Retina (tissue), 1 donor: ENCODE data around the gene GALNT17.

Experiments
- DNase-seq: peaks from one replicate; pipeline ENCODE4 v3.0.0-alpha.2; 2016

GALNT17 gene

GRCh38 chr7:71132127-71132376 lies at the start of gene GALNT17:
GALNT17 (plus strand) TSS chr7:71132144.
- no peak for DNase-seq

- no peak for DNase-seq
Observed at GRCh38 chr7:71095266-71095860, 36.6 kb upstream of the GALNT17 start.

DNA sequence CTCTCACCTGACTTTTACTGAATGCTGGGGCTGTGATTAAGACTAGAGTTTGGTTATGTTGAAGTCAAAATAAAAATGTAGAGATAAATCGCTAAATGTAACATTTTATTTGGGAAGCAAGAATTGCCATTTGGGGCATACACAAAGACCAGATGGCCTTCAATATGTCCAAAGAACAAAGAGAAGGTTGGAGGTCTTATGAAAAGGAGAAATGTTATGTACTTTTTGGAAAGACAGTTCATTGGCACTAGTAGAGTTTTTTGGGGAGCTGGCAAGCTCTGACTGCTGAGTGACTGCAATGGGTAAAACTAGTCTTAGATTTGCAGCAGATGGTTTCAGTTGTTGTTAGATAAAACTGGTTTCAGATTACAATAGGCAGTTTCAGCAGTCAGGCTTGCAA lies 35.6 kb upstream of the GALNT17 start:
- no peak for DNase-seq

GRCh38 chr7:71106226-71106625 lies 25.7 kb upstream of the GALNT17 start:
- no peak for DNase-seq

- no peak for DNase-seq
Observed at GRCh38 chr7:71112436-71112835, 19.5 kb upstream of the GALNT17 start.

DNA sequence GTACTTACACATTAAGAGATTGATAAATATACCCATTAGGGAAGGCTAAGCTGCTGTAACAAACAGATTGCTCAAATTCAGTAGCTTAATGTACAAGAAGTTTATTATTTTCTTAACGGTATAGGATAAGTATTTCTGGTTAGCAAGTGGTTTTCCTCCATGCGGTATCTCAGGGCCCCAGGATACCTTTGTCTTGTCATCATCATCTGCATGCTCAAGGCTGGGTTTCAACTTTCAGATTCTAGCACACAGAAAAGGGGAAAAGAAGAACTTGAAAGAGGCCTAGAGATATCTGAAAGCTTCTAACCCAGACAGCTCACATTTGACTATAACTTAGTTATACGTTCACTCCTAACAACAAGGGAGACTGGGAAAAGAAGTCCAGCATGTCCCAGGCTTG lies 11.8 kb upstream of the GALNT17 start:
- DNase-seq, result no peak

DNA sequence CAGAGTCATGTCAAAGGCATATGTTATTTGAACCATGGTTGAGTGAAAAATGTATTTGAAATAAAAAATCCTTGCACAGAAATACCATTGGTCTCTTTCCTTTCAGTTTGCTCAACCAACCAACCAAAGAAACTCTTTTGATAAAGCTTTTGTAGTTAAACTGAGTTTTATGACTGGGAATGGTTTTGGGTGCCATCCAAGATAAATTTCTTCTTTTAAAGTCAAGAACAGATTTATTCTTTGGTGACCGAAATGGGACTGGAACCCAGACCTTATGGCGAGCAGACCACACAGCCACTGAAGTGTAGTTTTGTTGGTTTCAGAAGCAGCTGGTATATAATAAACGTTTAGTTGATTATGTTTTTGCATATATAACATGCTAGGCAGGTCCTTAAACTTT lies 2.8 kb upstream of the GALNT17 start:
- no peak for DNase-seq

GRCh38 chr7:71130031-71130679 lies 1.8 kb upstream of the GALNT17 start:
- DNase-seq, result no peak

GRCh38 chr7:71131256-71132126 lies 453 bp upstream of the GALNT17 start:
- DNase-seq, result peak; percentile 90

DNA sequence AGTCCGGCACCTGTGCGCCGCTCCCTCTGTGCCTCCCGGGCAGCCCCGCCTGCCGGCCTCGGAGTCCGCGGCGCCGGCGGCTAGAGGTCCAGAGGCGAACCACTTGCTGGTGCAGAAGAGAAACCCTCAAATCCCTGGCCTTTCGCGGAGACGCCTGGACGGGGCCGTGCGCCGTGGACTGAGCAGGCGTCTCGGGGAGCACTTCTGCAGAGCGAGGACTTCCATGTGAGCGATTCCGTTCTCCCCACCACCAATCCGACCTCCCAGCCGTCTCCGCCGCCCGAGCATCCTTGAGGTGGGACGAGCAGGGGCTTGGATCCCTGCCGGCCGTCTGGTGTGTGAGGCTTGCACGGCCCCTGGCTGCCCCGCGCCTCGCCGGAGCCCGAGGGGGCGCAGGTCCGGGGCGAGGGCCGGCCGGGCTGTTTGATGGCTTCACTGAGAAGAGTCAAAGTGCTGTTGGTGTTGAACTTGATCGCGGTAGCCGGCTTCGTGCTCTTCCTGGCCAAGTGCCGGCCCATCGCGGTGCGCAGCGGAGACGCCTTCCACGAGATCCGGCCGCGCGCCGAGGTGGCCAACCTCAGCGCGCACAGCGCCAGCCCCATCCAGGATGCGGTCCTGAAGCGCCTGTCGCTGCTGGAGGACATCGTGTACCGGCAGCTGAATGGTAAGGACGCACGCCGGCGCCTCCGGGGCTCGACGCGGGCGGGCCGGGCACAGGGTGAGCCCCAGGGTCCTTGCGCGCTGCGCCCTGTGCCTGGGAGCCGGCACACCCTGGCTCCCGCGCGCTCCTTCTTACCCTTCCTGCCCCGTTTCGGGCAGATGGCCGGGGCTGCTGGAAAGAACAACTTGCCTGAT lies 660 bp downstream of the GALNT17 start:
- DNase-seq, result peak; percentile 82

- no peak for DNase-seq
Observed at GRCh38 chr7:71133232-71133622, 1.3 kb downstream of the GALNT17 start.

DNA sequence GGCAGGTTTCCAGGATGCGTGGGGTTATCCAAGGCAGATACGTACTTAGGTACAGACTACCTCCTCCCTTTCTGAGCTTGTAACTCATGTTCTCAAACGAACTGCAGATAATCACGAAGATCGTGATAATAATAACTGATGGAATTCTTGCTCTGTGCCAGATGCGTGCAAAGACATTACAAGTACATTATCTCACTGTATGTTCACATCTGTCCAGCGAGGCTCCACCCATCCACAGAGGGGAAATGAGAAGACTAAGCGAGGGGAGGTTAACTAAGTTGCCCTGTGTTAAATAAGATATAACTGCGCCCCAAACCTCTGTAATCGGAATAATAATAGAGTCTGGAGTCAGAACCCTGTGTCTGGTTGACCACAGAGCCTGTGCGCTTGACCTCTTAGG lies 1.9 kb downstream of the GALNT17 start:
- no peak for DNase-seq

GRCh38 chr7:71135116-71135515 lies 3.2 kb downstream of the GALNT17 start:
- no peak for DNase-seq

DNA sequence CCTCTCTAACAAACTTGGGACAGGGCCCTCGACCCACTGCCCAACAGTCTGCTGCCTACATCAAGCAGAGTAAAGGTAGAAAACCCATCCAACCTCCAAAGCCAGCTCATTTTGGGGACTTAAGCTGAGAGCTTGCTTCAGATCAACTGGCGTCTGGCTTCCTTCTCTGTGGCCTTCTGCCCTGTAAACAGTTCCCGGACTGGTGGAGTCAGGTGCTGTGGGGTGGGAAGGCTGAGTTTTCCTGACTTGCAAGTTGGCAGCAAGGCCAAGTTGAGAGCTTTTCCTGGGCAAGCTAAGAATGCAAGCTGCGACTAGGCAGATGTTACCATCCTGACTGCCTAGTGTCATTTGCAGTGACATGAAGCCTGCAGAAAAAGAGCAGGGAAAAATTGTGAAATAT lies 3.7 kb downstream of the GALNT17 start:
- DNase-seq, result no peak

DNA sequence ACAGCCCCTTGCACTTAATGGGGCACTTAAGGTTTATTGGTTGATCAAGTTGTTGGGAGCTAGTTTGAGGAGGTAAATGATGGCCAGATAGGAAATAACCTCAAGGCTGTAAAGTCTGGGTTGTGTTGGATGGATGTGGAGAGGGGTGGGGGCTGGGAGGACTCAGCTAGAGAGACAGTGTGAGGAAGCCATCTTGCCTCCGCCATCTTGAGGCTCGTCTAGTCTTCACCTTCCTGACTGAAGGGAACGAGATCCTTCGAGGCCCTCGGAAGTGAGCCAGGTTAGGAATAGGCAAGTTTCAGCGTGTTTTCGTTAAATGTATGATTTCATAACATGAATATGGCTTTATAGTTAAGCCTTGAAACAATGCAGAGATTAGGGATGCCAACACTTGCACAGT lies 5.5 kb downstream of the GALNT17 start:
- no peak for DNase-seq

- DNase-seq, result no peak
Observed at GRCh38 chr7:71140264-71140663, 8.3 kb downstream of the GALNT17 start.

DNA sequence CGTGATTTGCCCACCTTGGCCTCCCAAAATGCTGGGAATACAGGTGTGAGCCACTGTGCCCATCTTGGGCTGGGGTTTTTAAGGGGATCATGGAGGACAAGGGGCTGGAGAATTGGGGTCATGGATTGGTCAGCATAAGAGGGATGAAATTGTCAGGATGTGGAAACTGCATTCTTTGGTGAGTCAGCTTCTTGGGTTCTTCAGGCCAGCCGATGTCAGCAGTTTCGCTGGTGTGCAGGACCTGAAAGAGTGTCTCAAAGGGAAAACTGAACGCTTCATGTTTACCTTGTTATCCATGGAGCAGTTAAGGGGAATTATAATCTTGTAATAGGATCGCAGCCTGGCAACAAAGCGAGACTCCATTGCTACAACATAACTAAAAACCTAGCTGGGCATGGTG lies 13.0 kb downstream of the GALNT17 start:
- DNase-seq, result no peak

- peak; percentile 46 for DNase-seq
Observed at GRCh38 chr7:71145906-71146901, 14.3 kb downstream of the GALNT17 start.

DNA sequence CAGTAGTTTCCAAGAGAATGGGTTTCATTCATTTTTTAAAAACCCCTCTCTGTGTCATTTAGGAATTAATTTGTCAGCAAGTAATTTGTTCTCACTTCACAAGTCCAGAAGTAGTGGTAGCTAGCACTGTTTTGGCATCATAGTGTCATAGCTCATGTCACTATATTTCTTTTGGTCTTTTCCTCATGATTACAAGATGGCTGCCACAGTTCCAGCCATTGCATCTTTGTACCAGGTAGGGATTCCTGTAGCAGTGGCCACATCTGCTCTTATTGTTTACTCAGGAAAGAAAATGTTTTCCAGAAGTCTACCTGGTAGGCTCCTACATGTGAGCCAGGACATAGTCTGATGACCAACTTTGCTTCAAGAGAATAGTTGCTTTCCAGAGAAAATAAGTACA lies 16.2 kb downstream of the GALNT17 start:
- no peak for DNase-seq

DNA sequence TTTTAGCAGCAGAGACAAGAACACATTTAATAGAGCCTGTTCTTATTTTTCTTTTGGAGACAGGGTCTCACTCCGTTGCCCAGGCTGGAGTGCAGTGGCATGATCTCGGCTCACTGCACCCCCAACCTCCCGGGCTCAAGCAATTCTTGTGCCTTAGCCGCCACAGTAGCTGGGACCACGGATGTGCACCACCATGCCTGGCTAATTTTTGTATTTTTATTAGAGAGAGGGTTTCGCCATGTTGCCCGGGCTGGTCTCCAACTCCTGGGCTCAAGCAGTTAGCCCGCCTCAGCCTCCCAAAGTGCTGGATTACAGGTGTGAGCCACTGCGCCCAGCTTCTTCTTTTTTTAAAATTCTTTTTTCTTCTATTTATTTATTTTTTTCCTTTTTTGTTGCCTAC lies 23.3 kb downstream of the GALNT17 start:
- no peak for DNase-seq

- no peak for DNase-seq
Observed at GRCh38 chr7:71157757-71158156, 25.8 kb downstream of the GALNT17 start.

- no peak for DNase-seq
Observed at GRCh38 chr7:71165708-71166107, 33.8 kb downstream of the GALNT17 start.
